Measurements from ENCODE around the gene NOP16. TPM values are rescaled to one million over a fixed set of nuclear protein-coding genes. Genes with fewer than 3 reads are reported as not detected.

Gene NOP16, protein sequence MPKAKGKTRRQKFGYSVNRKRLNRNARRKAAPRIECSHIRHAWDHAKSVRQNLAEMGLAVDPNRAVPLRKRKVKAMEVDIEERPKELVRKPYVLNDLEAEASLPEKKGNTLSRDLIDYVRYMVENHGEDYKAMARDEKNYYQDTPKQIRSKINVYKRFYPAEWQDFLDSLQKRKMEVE
- 10 to 100 TPM in 1 of 2 donors, 1 to 10 TPM in 1; 9.7 to 19.2 TPM for total RNA-seq
- polyA plus RNA-seq = 10 to 100 TPM; 12.3 to 15.0 TPM
- long read RNA-seq, donor 1, transcript NOP16-207 (5 exons, 1,258 nt) = major isoform, 12 of 22 reads
- long read RNA-seq, donor 1, partial matches to known transcripts = 1 of 22 reads
- long read RNA-seq, donor 1, other reads (novel, unspliced or antisense) = 3 of 22 reads
- long read RNA-seq, donor 2, transcript NOP16-207 (5 exons, 1,258 nt) = major isoform, 5 of 7 reads
- long read RNA-seq, donor 2, partial matches to known transcripts = 0 of 7 reads
- long read RNA-seq, donor 2, other reads (novel, unspliced or antisense) = 2 of 7 reads

- intact Hi-C loops (cut with DNase I) = loop anchor here (2.0 to 10.0 kb wide), 3 partner anchors 24 to 154 kb away; partner anchors contain the start of genes ARL10 (in 1 of the 2) and RNF44 (in 1 of the 2)
- peak; percentile 100 for DNase-seq
- peak; percentile 98 for ATAC-seq (ENCODE audit: low FRiP score)
- H3K4me1 ChIP-seq (ENCODE audit: control insufficient read depth in 1 of 2, insufficient read depth in 2 of 2, low read length in 2 of 2) = peaks cover 0 to 3% of the 10 kb centered on the region in 2 donors
- H3K9me3 ChIP-seq (ENCODE audit: control insufficient read depth, low read length) = no peaks in the 10 kb centered on the region
- no peaks in the 10 kb centered on the region for H3K27me3 ChIP-seq (ENCODE audit: control insufficient read depth in 1 of 2, insufficient read depth in 2 of 2, low read length in 1 of 2)
- peak within 1 kb of the TSS; percentile 31 to 56 for H3K27ac ChIP-seq (ENCODE audit: low read depth in 1 of 2, low read length in 2 of 2)
- H3K4me3 ChIP-seq (ENCODE audit: low read length in 2 of 2) = peak within 1 kb of the TSS; percentile 35 to 39
- H3K36me3 ChIP-seq (ENCODE audit: control insufficient read depth in 1 of 2, insufficient read depth in 2 of 2, low read length in 1 of 2) = peaks cover 0 to 1% of the 10 kb centered on the region in 2 donors
- 0 to 1% methylated on average over 47 of the region's 47 CpGs for WGBS, 2 donors
These were observed at the start of gene NOP16, which contains the start of gene HIGD2A for GRCh38 chr5:176388444-176389134. Gene NOP16 (minus strand): TSS chr5:176388598. CDS start chr5:176388539, 59 bp downstream. Gene HIGD2A (plus strand): TSS chr5:176388751. CDS start chr5:176388820, 69 bp downstream.

DNA sequence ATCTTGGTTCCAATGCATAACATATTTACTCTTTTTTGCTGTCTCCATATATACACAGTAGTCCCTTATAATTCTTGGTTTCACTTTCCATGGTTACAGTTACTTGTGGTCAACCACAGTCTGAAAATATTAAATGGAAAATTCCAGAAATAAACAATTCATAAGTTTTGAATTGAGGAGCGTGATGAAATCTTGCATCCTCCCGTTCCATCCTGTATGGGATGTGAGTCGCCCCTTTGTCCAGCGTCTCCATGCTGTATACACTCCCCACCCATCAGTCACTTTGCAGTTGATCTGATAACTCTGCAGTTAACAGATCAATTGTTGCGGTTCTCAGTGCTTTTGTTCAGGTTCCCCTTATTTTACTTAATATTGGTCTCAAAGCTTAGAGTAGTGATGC is 48.3 kb upstream of the NOP16 start:
- H3K27me3 ChIP-seq (ENCODE audit: control insufficient read depth in 1 of 2, insufficient read depth in 2 of 2, low read length in 1 of 2) = no peaks in the 10 kb centered on the region
- no peaks in the 10 kb centered on the region for H3K4me1 ChIP-seq (ENCODE audit: control insufficient read depth in 1 of 2, insufficient read depth in 2 of 2, low read length in 2 of 2)
- H3K9me3 ChIP-seq (ENCODE audit: control insufficient read depth, low read length) = no peaks in the 10 kb centered on the region
- no peak overlapping the region for H3K4me3 ChIP-seq (ENCODE audit: low read length in 2 of 2)
- DNase-seq (no peak), ATAC-seq (ENCODE audit: low FRiP score) (no peak)
- WGBS, 2 donors = 55 to 56% methylated on average over 5 of the region's 5 CpGs
- intact Hi-C loops (cut with DNase I) = no loop called here
- no peak overlapping the region for H3K27ac ChIP-seq (ENCODE audit: low read depth in 1 of 2, low read length in 2 of 2)
- H3K36me3 ChIP-seq (ENCODE audit: control insufficient read depth in 1 of 2, insufficient read depth in 2 of 2, low read length in 1 of 2) = no peaks in the 10 kb centered on the region

GRCh38 chr5:176432707-176433106 is 44.3 kb upstream of the NOP16 start:
- 88 to 89% methylated on average over 4 to 5 of the region's 5 CpGs for WGBS, 2 donors

DNA sequence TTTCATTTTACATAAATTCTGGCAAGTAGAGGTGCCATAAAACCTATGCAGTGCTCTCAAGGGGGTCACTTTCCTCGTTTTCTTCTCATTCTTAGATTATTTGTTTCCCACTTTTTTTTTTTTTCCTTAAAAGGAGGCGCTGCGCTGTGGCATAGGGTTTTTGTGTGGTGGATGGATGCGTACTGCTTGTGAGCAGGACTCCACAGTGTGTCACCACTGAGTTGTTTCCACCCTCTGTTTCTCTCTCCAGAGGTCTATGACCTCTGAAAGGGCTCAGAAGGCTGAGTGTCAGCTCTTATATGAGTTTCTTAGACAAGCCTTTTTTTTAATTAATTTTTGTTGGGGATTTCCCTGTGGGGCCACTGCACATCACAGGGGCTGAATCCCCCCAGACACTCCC is 41.6 kb upstream of the NOP16 start:
- no peak overlapping the region for H3K4me3 ChIP-seq (ENCODE audit: low read length in 2 of 2)
- intact Hi-C loops (cut with DNase I) = no loop called here
- ATAC-seq (ENCODE audit: low FRiP score) (no peak), DNase-seq (no peak)
- no peaks in the 10 kb centered on the region for H3K9me3 ChIP-seq (ENCODE audit: control insufficient read depth, low read length)
- H3K4me1 ChIP-seq (ENCODE audit: control insufficient read depth in 1 of 2, insufficient read depth in 2 of 2, low read length in 2 of 2) = no peaks in the 10 kb centered on the region
- no peaks in the 10 kb centered on the region for H3K27me3 ChIP-seq (ENCODE audit: control insufficient read depth in 1 of 2, insufficient read depth in 2 of 2, low read length in 1 of 2)
- H3K27ac ChIP-seq (ENCODE audit: low read depth in 1 of 2, low read length in 2 of 2) = no peak overlapping the region
- H3K36me3 ChIP-seq (ENCODE audit: control insufficient read depth in 1 of 2, insufficient read depth in 2 of 2, low read length in 1 of 2) = no peaks in the 10 kb centered on the region
- WGBS, 2 donors = 78% methylated on average over 4 of the region's 4 CpGs

More at GRCh38 chr5:176432707-176433106, 44.3 kb upstream of the NOP16 start:
- H3K9me3 ChIP-seq (ENCODE audit: control insufficient read depth, low read length) = no peaks in the 10 kb centered on the region
- no peaks in the 10 kb centered on the region for H3K36me3 ChIP-seq (ENCODE audit: control insufficient read depth in 1 of 2, insufficient read depth in 2 of 2, low read length in 1 of 2)
- ATAC-seq (ENCODE audit: low FRiP score) (no peak), DNase-seq (no peak)
- no peaks in the 10 kb centered on the region for H3K4me1 ChIP-seq (ENCODE audit: control insufficient read depth in 1 of 2, insufficient read depth in 2 of 2, low read length in 2 of 2)
- no peak overlapping the region for H3K27ac ChIP-seq (ENCODE audit: low read depth in 1 of 2, low read length in 2 of 2)
- intact Hi-C loops (cut with DNase I) = no loop called here
- no peak overlapping the region for H3K4me3 ChIP-seq (ENCODE audit: low read length in 2 of 2)
- no peaks in the 10 kb centered on the region for H3K27me3 ChIP-seq (ENCODE audit: control insufficient read depth in 1 of 2, insufficient read depth in 2 of 2, low read length in 1 of 2)

DNA sequence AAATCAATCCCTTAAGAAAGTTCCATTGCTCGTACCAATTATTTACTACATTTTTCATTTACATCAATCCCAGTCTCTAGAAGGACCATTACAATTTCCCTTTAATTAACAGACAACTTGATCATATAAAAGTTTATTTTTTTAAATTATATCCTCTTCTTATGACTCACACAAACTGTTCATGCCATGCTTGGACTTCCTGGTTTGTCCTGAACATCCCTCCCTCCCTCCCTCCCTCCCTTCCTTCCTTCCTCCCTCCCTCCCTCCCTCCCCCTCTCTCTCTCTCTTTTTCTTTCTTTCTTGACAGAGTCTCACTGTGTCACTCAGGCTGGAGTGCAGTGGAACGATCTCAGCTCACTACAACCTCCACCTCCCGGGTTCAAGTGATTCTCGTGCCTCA is 39.6 kb upstream of the NOP16 start:
- no peak for ATAC-seq (ENCODE audit: low FRiP score)
- Histone ChIP-seq H3K27me3 (ENCODE audit: control insufficient read depth in 1 of 2, insufficient read depth in 2 of 2, low read length in 1 of 2) (no peaks in the 10 kb centered on the region), H3K27ac (ENCODE audit: low read depth in 1 of 2, low read length in 2 of 2) (no peak overlapping the region), H3K36me3 (ENCODE audit: control insufficient read depth in 1 of 2, insufficient read depth in 2 of 2, low read length in 1 of 2) (no peaks in the 10 kb centered on the region), H3K4me3 (ENCODE audit: low read length in 2 of 2) (no peak overlapping the region), H3K9me3 (ENCODE audit: control insufficient read depth, low read length) (no peaks in the 10 kb centered on the region), H3K4me1 (ENCODE audit: control insufficient read depth in 1 of 2, insufficient read depth in 2 of 2, low read length in 2 of 2) (no peaks in the 10 kb centered on the region)
- no peak for DNase-seq
- 66 to 78% methylated on average over 4 of the region's 4 CpGs for WGBS, 2 donors
- intact Hi-C loops (cut with DNase I) = no loop called here

- intact Hi-C loops (cut with DNase I) = no loop called here
- Histone ChIP-seq H3K9me3 (ENCODE audit: control insufficient read depth, low read length) (no peaks in the 10 kb centered on the region), H3K36me3 (ENCODE audit: control insufficient read depth in 1 of 2, insufficient read depth in 2 of 2, low read length in 1 of 2) (no peaks in the 10 kb centered on the region), H3K4me3 (ENCODE audit: low read length in 2 of 2) (no peak overlapping the region), H3K4me1 (ENCODE audit: control insufficient read depth in 1 of 2, insufficient read depth in 2 of 2, low read length in 2 of 2) (no peaks in the 10 kb centered on the region), H3K27me3 (ENCODE audit: control insufficient read depth in 1 of 2, insufficient read depth in 2 of 2, low read length in 1 of 2) (no peaks in the 10 kb centered on the region), H3K27ac (ENCODE audit: low read depth in 1 of 2, low read length in 2 of 2) (no peak overlapping the region)
- 85 to 91% methylated on average over 1 of the region's 1 CpG for WGBS, 2 donors
- ATAC-seq (ENCODE audit: low FRiP score) = no peak
- DNase-seq = no peak
These were observed 38.5 kb upstream of the NOP16 start for GRCh38 chr5:176426876-176427275.

- Histone ChIP-seq H3K4me3 (ENCODE audit: low read length in 2 of 2) (no peak overlapping the region), H3K27ac (ENCODE audit: low read depth in 1 of 2, low read length in 2 of 2) (no peak overlapping the region), H3K27me3 (ENCODE audit: control insufficient read depth in 1 of 2, insufficient read depth in 2 of 2, low read length in 1 of 2) (no peaks in the 10 kb centered on the region), H3K36me3 (ENCODE audit: control insufficient read depth in 1 of 2, insufficient read depth in 2 of 2, low read length in 1 of 2) (no peaks in the 10 kb centered on the region), H3K4me1 (ENCODE audit: control insufficient read depth in 1 of 2, insufficient read depth in 2 of 2, low read length in 2 of 2) (no peaks in the 10 kb centered on the region), H3K9me3 (ENCODE audit: control insufficient read depth, low read length) (no peaks in the 10 kb centered on the region)
- intact Hi-C loops (cut with DNase I) = no loop called here
- WGBS, 2 donors = 81 to 89% methylated on average over 1 of the region's 1 CpG
- DNase-seq = no peak
- no peak for ATAC-seq (ENCODE audit: low FRiP score)
These were observed 37.4 kb upstream of the NOP16 start for GRCh38 chr5:176425791-176426190.

- ATAC-seq (ENCODE audit: low FRiP score) (no peak), DNase-seq (no peak)
- Histone ChIP-seq H3K27ac (ENCODE audit: low read depth in 1 of 2, low read length in 2 of 2) (no peak overlapping the region), H3K4me3 (ENCODE audit: low read length in 2 of 2) (no peak overlapping the region), H3K4me1 (ENCODE audit: control insufficient read depth in 1 of 2, insufficient read depth in 2 of 2, low read length in 2 of 2) (no peaks in the 10 kb centered on the region), H3K9me3 (ENCODE audit: control insufficient read depth, low read length) (no peaks in the 10 kb centered on the region), H3K27me3 (ENCODE audit: control insufficient read depth in 1 of 2, insufficient read depth in 2 of 2, low read length in 1 of 2) (no peaks in the 10 kb centered on the region), H3K36me3 (ENCODE audit: control insufficient read depth in 1 of 2, insufficient read depth in 2 of 2, low read length in 1 of 2) (no peaks in the 10 kb centered on the region)
- intact Hi-C loops (cut with DNase I) = no loop called here
- 0 to 5% methylated on average over 1 of the region's 1 CpG for WGBS, 2 donors
These were observed 36.7 kb upstream of the NOP16 start for GRCh38 chr5:176425138-176425537.
